Loucy (cell line): Measurements from ENCODE around the gene FGFRL1.

Experiments used
- H2AFZ ChIP-seq: fragments of 200-600 bp; sonication (generic); 2 replicates; pipeline ENCODE4 v1.6.0; 2016; ENCODE audit warnings: antibody characterized with exemption, mild to moderate bottlenecking, low read length, moderate library complexity
- H3F3A ChIP-seq: fragments of 200-600 bp; 2 replicates; pipeline ENCODE4 v1.6.0; 2016; ENCODE audit warnings: antibody characterized with exemption, low read depth, mild to moderate bottlenecking
- H3K27me3 ChIP-seq: fragments of 200-600 bp; sonication (generic); 2 replicates; pipeline ENCODE4 v1.6.1; 2014; ENCODE audit warnings: low read length, mild to moderate bottlenecking; ENCODE audit not compliant: insufficient read depth, poor library complexity, severe bottlenecking
- H3K36me3 ChIP-seq: fragments of 200-600 bp; sonication (generic); 2 replicates; pipeline ENCODE4 v1.6.1; 2016; ENCODE audit warnings: low read length; ENCODE audit not compliant: insufficient read depth
- H3K4me1 ChIP-seq: fragments of 200-600 bp; sonication (generic); 2 replicates; pipeline ENCODE4 v1.5.1; 2014; ENCODE audit warnings: low read length, mild to moderate bottlenecking; ENCODE audit not compliant: insufficient read depth, poor library complexity, severe bottlenecking
- H3K4me2 ChIP-seq: fragments of 200-600 bp; sonication (generic); 2 replicates; pipeline ENCODE4 v1.6.0; 2014; ENCODE audit warnings: antibody characterized with exemption, low read length, low read depth, mild to moderate bottlenecking; ENCODE audit not compliant: poor library complexity, severe bottlenecking
- H3K4me3 ChIP-seq: fragments of 200-600 bp; sonication (generic); 2 replicates; pipeline ENCODE4 v1.5.1; 2014; ENCODE audit warnings: low read length, mild to moderate bottlenecking, mixed read lengths; ENCODE audit not compliant: poor library complexity, severe bottlenecking
- H3K79me2 ChIP-seq: fragments of 200-600 bp; sonication (generic); 2 replicates; pipeline ENCODE4 v1.6.1; 2014; ENCODE audit warnings: low read length; ENCODE audit not compliant: insufficient read depth
- H3K9ac ChIP-seq: fragments of 200-600 bp; sonication (generic); 2 replicates; pipeline ENCODE4 v1.6.0; 2014; ENCODE audit warnings: mild to moderate bottlenecking, low read depth, low read length, moderate library complexity; ENCODE audit not compliant: poor library complexity, severe bottlenecking
- H3K9me2 ChIP-seq: fragments of 200-600 bp; sonication (generic); replicated peaks from 2 replicates; pipeline ENCODE4 v1.6.1; 2016; ENCODE audit warnings: low read depth, low read length, mixed read lengths
- H3K9me3 ChIP-seq: fragments of 200-600 bp; sonication (generic); 2 replicates; pipeline ENCODE4 v1.6.1; 2014; ENCODE audit warnings: mild to moderate bottlenecking, antibody characterized with exemption, low read length, low read depth; ENCODE audit not compliant: insufficient read depth
- H4K20me1 ChIP-seq: fragments of 200-600 bp; sonication (generic); 2 replicates; pipeline ENCODE4 v1.6.0; 2014; ENCODE audit warnings: antibody characterized with exemption, low read length, mild to moderate bottlenecking; ENCODE audit not compliant: insufficient read depth, poor library complexity, severe bottlenecking
- EZH2phosphoT487 ChIP-seq: fragments of 200-600 bp; IDR thresholded peaks from 2 replicates; pipeline ENCODE4 v1.6.1; 2018; ENCODE audit warnings: antibody characterized with exemption, mild to moderate bottlenecking, moderate library complexity, borderline replicate concordance
- TF ChIP-seq, protein P1 (sequence below): fragments of 200-600 bp; sonication (generic); conservative IDR thresholded peaks from 2 replicates; pipeline ENCODE4 v1.5.1; 2014; ENCODE audit warnings: mild to moderate bottlenecking, antibody characterized with exemption, low read length

FGFRL1 gene

DNA sequence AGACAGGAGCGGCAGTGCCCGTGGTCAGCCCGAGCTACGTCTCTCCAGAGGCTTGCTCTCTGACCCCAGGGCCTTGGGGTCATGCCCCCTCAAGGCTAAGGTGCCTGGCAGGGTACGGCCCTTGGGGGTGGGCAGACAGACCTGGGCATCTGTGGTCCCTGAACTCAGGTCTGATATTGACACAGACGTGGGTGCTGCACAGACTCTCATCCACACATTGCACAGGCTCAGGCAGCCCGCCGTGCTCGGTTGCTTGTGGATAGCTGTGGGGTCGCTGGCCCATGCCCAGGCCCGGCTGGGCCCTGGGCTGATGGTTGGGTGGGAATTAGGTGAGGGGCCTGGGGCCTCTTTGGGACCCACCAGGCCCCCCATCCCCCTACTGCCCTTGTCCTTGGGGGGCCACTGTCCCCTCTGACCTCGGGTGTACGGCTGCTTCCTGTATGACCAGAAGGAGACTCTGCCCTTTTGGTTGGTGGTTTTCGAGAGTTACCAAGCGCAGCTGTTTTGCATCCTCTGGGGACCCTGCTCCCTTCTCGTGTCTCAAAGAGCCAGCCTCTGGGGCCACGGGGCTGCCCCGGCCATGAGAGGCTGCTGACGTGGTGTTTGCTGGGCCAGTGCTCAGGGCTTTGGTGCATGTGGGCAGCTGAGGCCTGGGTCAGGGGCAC lies 10.1 kb downstream of the FGFRL1 start:
- Histone ChIP-seq H3K27me3 (no peaks in the 10 kb centered on the region), H3K4me3 (no peak overlapping the region), H3K79me2 (no peaks in the 10 kb centered on the region), H3K9ac (no peak overlapping the region), H4K20me1 (peaks cover 8% of the 10 kb centered on the region), H3K4me2 (no peak overlapping the region), H3K9me2 (no peaks in the 10 kb centered on the region), H2AFZ (no peak overlapping the region), H3F3A (no peaks in the 10 kb centered on the region), H3K36me3 (peaks cover 17% of the 10 kb centered on the region; the same call in 1 of the 2 replicates), H3K4me1 (no peaks in the 10 kb centered on the region), H3K9me3 (no peaks in the 10 kb centered on the region)
- no peak for TF ChIP-seq EZH2phosphoT487
- TF ChIP-seq, protein P1, sequence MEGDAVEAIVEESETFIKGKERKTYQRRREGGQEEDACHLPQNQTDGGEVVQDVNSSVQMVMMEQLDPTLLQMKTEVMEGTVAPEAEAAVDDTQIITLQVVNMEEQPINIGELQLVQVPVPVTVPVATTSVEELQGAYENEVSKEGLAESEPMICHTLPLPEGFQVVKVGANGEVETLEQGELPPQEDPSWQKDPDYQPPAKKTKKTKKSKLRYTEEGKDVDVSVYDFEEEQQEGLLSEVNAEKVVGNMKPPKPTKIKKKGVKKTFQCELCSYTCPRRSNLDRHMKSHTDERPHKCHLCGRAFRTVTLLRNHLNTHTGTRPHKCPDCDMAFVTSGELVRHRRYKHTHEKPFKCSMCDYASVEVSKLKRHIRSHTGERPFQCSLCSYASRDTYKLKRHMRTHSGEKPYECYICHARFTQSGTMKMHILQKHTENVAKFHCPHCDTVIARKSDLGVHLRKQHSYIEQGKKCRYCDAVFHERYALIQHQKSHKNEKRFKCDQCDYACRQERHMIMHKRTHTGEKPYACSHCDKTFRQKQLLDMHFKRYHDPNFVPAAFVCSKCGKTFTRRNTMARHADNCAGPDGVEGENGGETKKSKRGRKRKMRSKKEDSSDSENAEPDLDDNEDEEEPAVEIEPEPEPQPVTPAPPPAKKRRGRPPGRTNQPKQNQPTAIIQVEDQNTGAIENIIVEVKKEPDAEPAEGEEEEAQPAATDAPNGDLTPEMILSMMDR: no peak

DNA sequence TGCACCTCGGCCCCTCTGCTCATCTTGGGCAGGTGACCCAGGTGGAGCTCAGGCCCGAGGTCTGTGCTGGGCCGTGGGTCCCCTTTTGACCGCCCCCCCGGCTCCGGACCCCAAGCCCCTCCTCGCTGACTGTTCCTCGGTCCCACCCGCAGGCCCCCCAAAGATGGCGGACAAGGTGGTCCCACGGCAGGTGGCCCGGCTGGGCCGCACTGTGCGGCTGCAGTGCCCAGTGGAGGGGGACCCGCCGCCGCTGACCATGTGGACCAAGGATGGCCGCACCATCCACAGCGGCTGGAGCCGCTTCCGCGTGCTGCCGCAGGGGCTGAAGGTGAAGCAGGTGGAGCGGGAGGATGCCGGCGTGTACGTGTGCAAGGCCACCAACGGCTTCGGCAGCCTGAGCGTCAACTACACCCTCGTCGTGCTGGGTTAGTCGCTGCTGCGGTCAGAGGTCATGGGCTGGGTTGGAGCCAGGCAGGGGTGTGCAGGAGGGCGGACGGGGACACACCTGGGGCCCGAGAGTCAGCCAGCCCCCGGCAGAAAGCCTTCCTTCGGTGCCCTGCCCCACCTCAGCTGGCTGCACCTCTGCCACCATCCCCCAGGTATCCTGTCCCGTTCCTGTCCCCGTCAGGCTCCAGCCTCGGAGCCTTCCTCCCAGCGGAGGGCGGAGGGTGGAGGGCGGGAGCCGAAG lies 10.8 kb downstream of the FGFRL1 start:
- Histone ChIP-seq H2AFZ (no peak overlapping the region), H3K9me3 (no peaks in the 10 kb centered on the region), H3K9me2 (no peaks in the 10 kb centered on the region), H3K9ac (no peak overlapping the region), H3K27me3 (no peaks in the 10 kb centered on the region), H3K4me2 (no peak overlapping the region), H3K79me2 (no peaks in the 10 kb centered on the region), H4K20me1 (peaks cover 8% of the 10 kb centered on the region), H3K4me1 (no peaks in the 10 kb centered on the region), H3K36me3 (peaks cover 17% of the 10 kb centered on the region; the same call in 1 of the 2 replicates), H3K4me3 (no peak overlapping the region), H3F3A (no peaks in the 10 kb centered on the region)
- TF ChIP-seq, protein P1: no peak
- no peak for TF ChIP-seq EZH2phosphoT487

DNA sequence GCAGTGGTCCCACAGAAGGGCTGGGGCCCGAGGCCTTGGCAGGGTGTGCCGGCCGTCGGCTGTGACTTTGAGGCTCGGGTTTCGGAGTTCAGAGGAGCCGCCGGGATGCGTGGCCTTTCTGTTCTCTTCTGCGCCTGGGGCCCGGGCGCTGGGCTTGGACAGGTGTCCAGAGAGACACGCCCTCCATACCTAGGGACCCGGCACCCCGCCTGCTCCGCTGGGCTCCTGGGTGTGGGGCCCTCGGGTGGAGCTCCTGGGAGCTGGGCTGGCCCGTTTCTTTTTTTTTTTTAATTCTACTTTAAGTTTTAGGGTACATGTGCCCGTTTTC lies 11.3 kb downstream of the FGFRL1 start:
- Histone ChIP-seq H3K27me3 (no peaks in the 10 kb centered on the region), H3K4me1 (no peaks in the 10 kb centered on the region)
- TF ChIP-seq, protein P1: no peak
- TF ChIP-seq EZH2phosphoT487: no peak

More for the DNA sequence above, 11.3 kb downstream of the FGFRL1 start:
- Histone ChIP-seq H3K36me3 (peaks cover 17% of the 10 kb centered on the region; the same call in 1 of the 2 replicates), H3F3A (no peaks in the 10 kb centered on the region), H2AFZ (no peak overlapping the region), H4K20me1 (peaks cover 7% of the 10 kb centered on the region), H3K79me2 (no peaks in the 10 kb centered on the region), H3K4me2 (no peak overlapping the region), H3K9me3 (no peaks in the 10 kb centered on the region), H3K4me3 (no peak overlapping the region), H3K9ac (no peak overlapping the region), H3K9me2 (no peaks in the 10 kb centered on the region)
